Neural cell (in vitro differentiated cells): ENCODE data around the gene KLK10. TPM values are rescaled to one million over a fixed set of nuclear protein-coding genes. Genes with fewer than 3 reads are reported as not detected.

Experiments
- H2AFZ ChIP-seq: fragments of 200-600, 300-800 bp; sonication (generic), shearing (Covaris generic); 2 replicates; pipeline ENCODE4 v1.6.0; 2014; ENCODE audit warnings: low read depth, mild to moderate bottlenecking, antibody characterized with exemption, low read length, moderate library complexity
- H3F3A ChIP-seq: fragments of 200-600 bp; shearing (Covaris generic); 2 replicates; pipeline ENCODE4 v1.6.1; 2016; ENCODE audit warnings: mild to moderate bottlenecking, moderate library complexity, mixed read lengths, antibody characterized with exemption, low read length; ENCODE audit not compliant: insufficient read depth, poor library complexity, severe bottlenecking
- H3K27ac ChIP-seq: fragments of 200-600, 300-800 bp; sonication (generic), shearing (Covaris generic); 2 replicates; pipeline ENCODE4 v1.5.1; 2014; ENCODE audit warnings: mild to moderate bottlenecking, low read length, moderate library complexity
- H3K27me3 ChIP-seq: fragments of 300-800, 200-600 bp; sonication (generic), shearing (Covaris generic); 2 replicates; pipeline ENCODE4 v1.6.0; 2014; ENCODE audit warnings: mild to moderate bottlenecking, low read depth, low read length, moderate library complexity; ENCODE audit not compliant: insufficient read depth
- H3K36me3 ChIP-seq: fragments of 300-800, 200-600 bp; sonication (generic), shearing (Covaris generic); 2 replicates; pipeline ENCODE4 v1.5.1; 2014; ENCODE audit warnings: mild to moderate bottlenecking, antibody characterized with exemption, low read length, moderate library complexity; ENCODE audit not compliant: insufficient read depth
- H3K4me2 ChIP-seq: fragments of 300-800, 200-600 bp; sonication (generic), shearing (Covaris generic); 2 replicates; pipeline ENCODE4 v1.6.0; 2014; ENCODE audit warnings: mild to moderate bottlenecking, low read length
- H3K4me3 ChIP-seq: fragments of 300-800, 200-600 bp; sonication (generic), shearing (Covaris generic); 2 replicates; pipeline ENCODE4 v1.5.1; 2014; ENCODE audit warnings: mild to moderate bottlenecking, low read length, moderate library complexity
- H3K79me2 ChIP-seq: fragments of 200-600 bp; shearing (Covaris generic); replicated peaks from 2 replicates; pipeline ENCODE4 v1.6.0; 2014; ENCODE audit warnings: mild to moderate bottlenecking, low read length, moderate library complexity; ENCODE audit not compliant: insufficient read depth
- H3K9ac ChIP-seq: fragments of 300-800, 200-600 bp; sonication (generic), shearing (Covaris generic); 2 replicates; pipeline ENCODE4 v1.6.1; 2016; ENCODE audit warnings: mild to moderate bottlenecking, low read length, mixed read lengths
- H3K9me2 ChIP-seq: fragments of 200-600 bp; shearing (Covaris generic); 2 replicates; pipeline ENCODE4 v1.6.1; 2016; ENCODE audit warnings: mild to moderate bottlenecking, low read length, mixed read lengths; ENCODE audit not compliant: insufficient read depth
- H3K9me3 ChIP-seq: fragments of 200-600, 300-800 bp; sonication (generic), shearing (Covaris generic); 2 replicates; pipeline ENCODE4 v1.6.1; 2016; ENCODE audit warnings: mild to moderate bottlenecking, mixed run types, low read length, moderate library complexity, mixed read lengths
- H4K20me1 ChIP-seq: fragments of 200-600 bp; shearing (Covaris generic); 2 replicates; pipeline ENCODE4 v1.6.1; 2016; ENCODE audit warnings: mild to moderate bottlenecking, mixed run types; ENCODE audit not compliant: insufficient read depth
- CTCF ChIP-seq: fragments of 450-650 bp; IDR thresholded peaks from 2 replicates; pipeline ENCODE4 v1.5.1; 2014; ENCODE audit warnings: antibody characterized with exemption, mild to moderate bottlenecking, moderate library complexity; ENCODE audit not compliant: poor library complexity, severe bottlenecking
- EP300 ChIP-seq: fragments of 450-650 bp; conservative IDR thresholded peaks from 2 replicates; pipeline ENCODE4 v1.6.1; 2014; ENCODE audit warnings: antibody characterized with exemption, mild to moderate bottlenecking, moderate library complexity; ENCODE audit not compliant: poor library complexity, severe bottlenecking
- EZH2 ChIP-seq: fragments of 200-600, 300-800 bp; shearing (Covaris generic), sonication (generic); IDR thresholded peaks from 2 replicates; pipeline ENCODE4 v1.6.1; 2014; ENCODE audit warnings: antibody characterized with exemption, low read length, borderline replicate concordance, mild to moderate bottlenecking; ENCODE audit not compliant: insufficient read depth, poor library complexity, severe bottlenecking
- MXI1 ChIP-seq: fragments of 450-650 bp; conservative IDR thresholded peaks from 2 replicates; pipeline ENCODE4 v1.6.1; 2014; ENCODE audit warnings: antibody characterized with exemption, mild to moderate bottlenecking; ENCODE audit not compliant: poor library complexity, severe bottlenecking
- POLR2AphosphoS5 ChIP-seq: IDR thresholded peaks from 2 replicates; pipeline ENCODE4 v1.6.1; 2012
- RAD21 ChIP-seq: fragments of 450-650 bp; conservative IDR thresholded peaks from 2 replicates; pipeline ENCODE4 v1.6.1; 2014; ENCODE audit warnings: antibody characterized with exemption, mild to moderate bottlenecking, moderate library complexity
- SMC3 ChIP-seq: fragments of 450-650 bp; conservative IDR thresholded peaks from 2 replicates; pipeline ENCODE4 v1.6.1; 2014; ENCODE audit warnings: antibody characterized with exemption, mild to moderate bottlenecking, moderate library complexity; ENCODE audit not compliant: poor library complexity
- TAF1 ChIP-seq: IDR thresholded peaks from 2 replicates; pipeline ENCODE4 v1.6.1; 2012; ENCODE audit warnings: low read depth
- polyA plus RNA-seq: library from polyadenylated mRNA; depleted of rRNA; stranded (reverse); fragments of >200 nt; gene quantifications from 2 replicates; pipeline ENCODE4 v1.2.3, GENCODE V29; 2014
- TF ChIP-seq, protein P1 (sequence below): IDR thresholded peaks from 2 replicates; pipeline ENCODE4 v1.6.1; 2012; ENCODE audit warnings: borderline replicate concordance

KLK10 gene
- polyA plus RNA-seq, 1 donor from 2014 or later: 0.73 TPM

DNA sequence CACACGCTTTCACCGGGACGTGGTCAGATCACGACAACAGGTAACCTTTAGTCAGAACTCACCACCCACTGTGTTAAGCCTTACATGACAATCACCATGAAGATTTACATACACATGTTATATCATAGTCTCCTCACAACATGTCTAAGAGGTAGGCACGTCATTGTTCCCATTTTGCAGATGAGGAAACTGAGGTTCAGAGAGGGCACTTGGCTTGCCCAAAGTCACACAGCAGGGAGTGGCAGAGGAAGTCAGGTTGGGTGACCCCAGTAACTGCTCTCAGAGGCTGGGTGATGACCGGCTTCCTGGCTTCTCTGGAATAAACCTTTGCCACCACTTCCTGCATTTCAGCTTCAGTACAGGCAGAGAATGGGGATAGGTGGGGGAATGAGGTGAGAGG lies 5.3 kb downstream of the KLK10 start:
- Histone ChIP-seq H3K79me2 (no peaks in the 10 kb centered on the region), H3K27me3 (peaks cover 41% of the 10 kb centered on the region), H4K20me1 (no peaks in the 10 kb centered on the region), H3F3A (no peaks in the 10 kb centered on the region), H3K36me3 (no peaks in the 10 kb centered on the region), H3K9me2 (no peaks in the 10 kb centered on the region), H3K4me3 (no peak overlapping the region), H3K9me3 (no peaks in the 10 kb centered on the region), H3K9ac (no peak overlapping the region), H3K27ac (no peak overlapping the region), H2AFZ (no peak overlapping the region), H3K4me2 (no peak overlapping the region)
- TF ChIP-seq SMC3 (no peak), RAD21 (no peak), EZH2 (no peak), EP300 (no peak), CTCF (no peak), TAF1 (no peak), POLR2AphosphoS5 (no peak), MXI1 (no peak)
- TF ChIP-seq, protein P1, sequence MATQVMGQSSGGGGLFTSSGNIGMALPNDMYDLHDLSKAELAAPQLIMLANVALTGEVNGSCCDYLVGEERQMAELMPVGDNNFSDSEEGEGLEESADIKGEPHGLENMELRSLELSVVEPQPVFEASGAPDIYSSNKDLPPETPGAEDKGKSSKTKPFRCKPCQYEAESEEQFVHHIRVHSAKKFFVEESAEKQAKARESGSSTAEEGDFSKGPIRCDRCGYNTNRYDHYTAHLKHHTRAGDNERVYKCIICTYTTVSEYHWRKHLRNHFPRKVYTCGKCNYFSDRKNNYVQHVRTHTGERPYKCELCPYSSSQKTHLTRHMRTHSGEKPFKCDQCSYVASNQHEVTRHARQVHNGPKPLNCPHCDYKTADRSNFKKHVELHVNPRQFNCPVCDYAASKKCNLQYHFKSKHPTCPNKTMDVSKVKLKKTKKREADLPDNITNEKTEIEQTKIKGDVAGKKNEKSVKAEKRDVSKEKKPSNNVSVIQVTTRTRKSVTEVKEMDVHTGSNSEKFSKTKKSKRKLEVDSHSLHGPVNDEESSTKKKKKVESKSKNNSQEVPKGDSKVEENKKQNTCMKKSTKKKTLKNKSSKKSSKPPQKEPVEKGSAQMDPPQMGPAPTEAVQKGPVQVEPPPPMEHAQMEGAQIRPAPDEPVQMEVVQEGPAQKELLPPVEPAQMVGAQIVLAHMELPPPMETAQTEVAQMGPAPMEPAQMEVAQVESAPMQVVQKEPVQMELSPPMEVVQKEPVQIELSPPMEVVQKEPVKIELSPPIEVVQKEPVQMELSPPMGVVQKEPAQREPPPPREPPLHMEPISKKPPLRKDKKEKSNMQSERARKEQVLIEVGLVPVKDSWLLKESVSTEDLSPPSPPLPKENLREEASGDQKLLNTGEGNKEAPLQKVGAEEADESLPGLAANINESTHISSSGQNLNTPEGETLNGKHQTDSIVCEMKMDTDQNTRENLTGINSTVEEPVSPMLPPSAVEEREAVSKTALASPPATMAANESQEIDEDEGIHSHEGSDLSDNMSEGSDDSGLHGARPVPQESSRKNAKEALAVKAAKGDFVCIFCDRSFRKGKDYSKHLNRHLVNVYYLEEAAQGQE: no peak

DNA sequence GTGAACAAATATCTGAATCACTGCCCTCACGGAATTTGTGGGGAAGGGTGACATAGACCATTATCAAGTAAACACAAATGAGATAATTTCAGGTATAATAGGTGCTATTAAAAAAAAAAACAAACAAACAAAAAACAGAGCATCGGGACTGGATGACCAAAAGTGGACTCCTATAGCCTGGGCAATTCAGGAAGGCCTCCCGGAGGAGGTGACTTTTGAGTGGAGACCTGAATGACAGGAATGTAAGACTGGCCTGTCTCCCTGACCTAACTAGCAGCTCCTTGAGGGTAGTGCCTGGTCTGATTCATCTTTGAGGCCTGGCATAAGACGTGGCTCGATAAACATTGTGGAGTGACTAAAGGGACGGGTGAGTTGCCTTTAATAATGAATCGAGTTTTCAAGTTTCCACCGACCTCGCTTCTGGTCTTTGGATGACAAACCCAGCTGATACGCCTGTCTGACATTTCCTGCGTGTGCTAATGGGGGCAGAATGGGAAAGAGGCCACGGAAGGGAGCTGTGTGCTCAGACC lies 6.8 kb downstream of the KLK10 start:
- Histone ChIP-seq H3K27me3 (peaks cover 25% of the 10 kb centered on the region), H2AFZ (no peak overlapping the region), H3K27ac (no peak overlapping the region), H3K9me2 (no peaks in the 10 kb centered on the region), H3K79me2 (no peaks in the 10 kb centered on the region), H4K20me1 (no peaks in the 10 kb centered on the region), H3K36me3 (no peaks in the 10 kb centered on the region), H3K4me2 (no peak overlapping the region), H3F3A (no peaks in the 10 kb centered on the region), H3K9me3 (no peaks in the 10 kb centered on the region), H3K4me3 (no peak overlapping the region), H3K9ac (no peak overlapping the region)
- TF ChIP-seq RAD21 (no peak), SMC3 (no peak), CTCF (no peak), EZH2 (no peak), POLR2AphosphoS5 (no peak), TAF1 (no peak), MXI1 (no peak), EP300 (no peak)
- TF ChIP-seq, protein P1: no peak
